HepG2 (cell line): ENCODE measurements around the gene CPNE4. TPM values are rescaled to one million over a fixed set of nuclear protein-coding genes. Genes with fewer than 3 reads are reported as not detected.
"Not testable (repeated sequence)": the region's sequence is repeated elsewhere in the genome, so short reads cannot be mapped to it uniquely, and the experiment has no call there.

Experiments used
- ATAC-seq: fragments of 200-7000 bp; cut with Tn5 transposase; 3 replicates; pipeline ENCODE4 v1.9.1; 2020; ENCODE audit warnings: mild to moderate bottlenecking, moderate library complexity
- BruUV-seq: library from RNA; stranded (reverse); fragments of 400-500 nt; replicated peaks from 2 replicates; lab custom pipeline; 2021; lab: Mats Ljungman, UMichigan
- CTCF ChIA-PET: fragments of 300-600 bp; formaldehyde crosslinking; extraction: SDS; loops from one replicate; lab custom pipeline; 2021; ENCODE audit warnings: low total read pairs, inconsistent platforms, low intra/inter-chr PET ratio; lab: Yijun Ruan, JAX
- POLR2A ChIA-PET: fragments of 350-600 bp; sonication (Branson Sonifier 250); formaldehyde crosslinking; loops from one replicate; lab custom pipeline; 2020; ENCODE audit warnings: antibody characterized with exemption, inconsistent platforms; lab: Yijun Ruan, JAX
- DNase-seq: peaks from one replicate; pipeline ENCODE4 v3.0.0-alpha.2; 2015; ENCODE audit warnings: low spot score
- FAIRE-seq: peaks from 3 replicates; lab custom pipeline; 2011; peaks lifted over from hg19 to GRCh38; lab: Jason Lieb, UNC
- H2AFZ ChIP-seq: one replicate; pipeline ENCODE4 v1.6.1; 2011; ENCODE audit warnings: low read length, inconsistent platforms
- H3K27ac ChIP-seq: fragments of 300-600 bp; 3 replicates; pipeline ENCODE4 v1.8.0; 2011; ENCODE audit warnings: mixed run types, mild to moderate bottlenecking, mixed read lengths, low read length, inconsistent platforms; ENCODE audit not compliant: insufficient read depth; ENCODE audit errors: extremely low read length
- H3K27me3 ChIP-seq, 2 experiments: fragments of 200-600 bp in 1 of 2; 2 replicates in 1 of 2; 3 replicates in 1 of 2; pipeline versions ENCODE4 v1.6.0 to v1.8.0; 2011; ENCODE audit warnings: low read length in 2 of 2, mild to moderate bottlenecking in 2 of 2, moderate library complexity in 2 of 2, inconsistent platforms in 1 of 2; ENCODE audit not compliant: insufficient read depth in 2 of 2, control insufficient read depth in 1 of 2
- H3K36me3 ChIP-seq, 2 experiments: fragments of 200-600 bp in 1 of 2; replicated peaks in 1 of 2; 2 replicates in 1 of 2; 3 replicates in 1 of 2; pipeline versions ENCODE4 v1.5.1 to v1.8.0; 2011; ENCODE audit warnings: low read length in 2 of 2, inconsistent platforms in 1 of 2; ENCODE audit not compliant: insufficient read depth in 2 of 2, control insufficient read depth in 1 of 2
- H3K4me1 ChIP-seq: 2 replicates; pipeline ENCODE4 v1.5.1; 2012; ENCODE audit warnings: low read length, inconsistent platforms; ENCODE audit not compliant: insufficient read depth
- H3K4me2 ChIP-seq: 2 replicates; pipeline ENCODE4 v1.6.0; 2011; ENCODE audit warnings: low read depth, low read length, inconsistent platforms
- H3K4me3 ChIP-seq, 3 experiments: fragments of 200-600 bp in 1 of 3; sonication (generic), shearing (Covaris generic) in 1 of 3; replicated peaks in 1 of 3; 2 replicates each; pipeline ENCODE4 v1.5.1; 2011 to 2016; ENCODE audit warnings: low read length in 3 of 3, inconsistent platforms in 2 of 3, low read depth in 2 of 3, mild to moderate bottlenecking in 2 of 3, control low read depth in 1 of 3, mixed read lengths in 1 of 3; ENCODE audit not compliant: insufficient read depth in 1 of 3
- H3K79me2 ChIP-seq: one replicate; pipeline ENCODE4 v1.6.1; 2011; ENCODE audit warnings: low read length, inconsistent platforms; ENCODE audit not compliant: insufficient read depth
- H3K9ac ChIP-seq: 2 replicates; pipeline ENCODE4 v1.6.0; 2011; ENCODE audit warnings: mild to moderate bottlenecking, low read depth, low read length, inconsistent platforms; ENCODE audit not compliant: insufficient read depth
- H3K9me3 ChIP-seq: 2 replicates; pipeline ENCODE4 v1.5.1; 2012; ENCODE audit warnings: mild to moderate bottlenecking, low read length
- H4K20me1 ChIP-seq: 2 replicates; pipeline ENCODE4 v1.6.0; 2011; ENCODE audit warnings: inconsistent platforms, mild to moderate bottlenecking, low read length, moderate library complexity; ENCODE audit not compliant: insufficient read depth
- FOXP1 ChIP-seq, 2 experiments: fragments of 450-650 bp in 1 of 2; IDR thresholded peaks; 2 replicates each; pipeline ENCODE4 v1.6.1; 2017 to 2018; ENCODE audit warnings: antibody characterized with exemption in 1 of 2
- KDM2A ChIP-seq: sonication (generic); formaldehyde crosslinking; IDR thresholded peaks from 2 replicates; pipeline ENCODE4 v1.4.0; 2020; ENCODE audit warnings: low read depth, missing genetic modification reagents, borderline replicate concordance
- KLF16 ChIP-seq, 2 experiments: sonication (generic) in 1 of 2; formaldehyde crosslinking in 1 of 2; IDR thresholded peaks; 2 replicates each; pipeline versions ENCODE4 v1.6.1 to v1.8.0; 2016 to 2023; ENCODE audit warnings: missing genetic modification reagents in 2 of 2, missing compliant biosample characterization in 1 of 2
- MZF1 ChIP-seq: sonication (generic); formaldehyde crosslinking; IDR thresholded peaks from 2 replicates; pipeline ENCODE4 v1.8.1; 2023; ENCODE audit warnings: mild to moderate bottlenecking, missing genetic modification reagents, borderline replicate concordance
- RARG ChIP-seq: sonication (generic); formaldehyde crosslinking; IDR thresholded peaks from 2 replicates; pipeline ENCODE4 v1.4.0; 2020; ENCODE audit warnings: low read depth, mild to moderate bottlenecking, missing genetic modification reagents
- SMAD9 ChIP-seq: sonication (generic); formaldehyde crosslinking; IDR thresholded peaks from 2 replicates; pipeline ENCODE4 v1.5.1; 2020; ENCODE audit warnings: mild to moderate bottlenecking, missing genetic modification reagents
- ZNF282 ChIP-seq: fragments of 450-650 bp; IDR thresholded peaks from 2 replicates; pipeline ENCODE4 v1.6.1; 2018; ENCODE audit not compliant: partially characterized antibody
- ZNF333 ChIP-seq: sonication (generic); formaldehyde crosslinking; IDR thresholded peaks from 2 replicates; pipeline ENCODE4 v1.4.0; 2020; ENCODE audit warnings: mild to moderate bottlenecking, missing genetic modification reagents, borderline replicate concordance
- ZNF549 ChIP-seq: sonication (generic); formaldehyde crosslinking; IDR thresholded peaks from 2 replicates; pipeline ENCODE4 v1.5.0; 2020; ENCODE audit warnings: missing genetic modification reagents
- ZNF747 ChIP-seq: sonication (generic); formaldehyde crosslinking; IDR thresholded peaks from 2 replicates; pipeline ENCODE4 v1.8.1; 2023; ENCODE audit warnings: missing genetic modification reagents, mild to moderate bottlenecking, borderline replicate concordance
- WGBS: methylation state at CpG from one replicate; pipeline ENCODE4 v1.1.6; 2017; ENCODE audit warnings: low lambda C conversion rate; 5-methylcytosine and 5-hydroxymethylcytosine counted together
- in situ Hi-C: cut with HindIII; loops from 2 replicates; pipeline ENCODE4 v1.10.0; 2017; ENCODE audit warnings: low pct_unique_long_range_greater_than_20kb; ENCODE audit not compliant: extremely low pct_ligation_motif_present
- intact Hi-C: fragments of 100-400 bp; cut with micrococcal nuclease; formaldehyde crosslinking; loops from one replicate; pipeline ENCODE4 v1.10.0; 2022; ENCODE audit not compliant: unreplicated experiment
- polyA plus RNA-seq, 8 experiments: library from polyadenylated mRNA; depleted of rRNA in 3 of 8; stranded (reverse) in 7 of 8; unstranded in 1 of 8; fragments of >200 nt; fragmentation: Illumina TruSeq in 4 of 8; extraction: Trizol in 4 of 8; gene quantifications; 2 replicates each; pipeline versions ENCODE4 v1.2.1 to v1.2.3, GENCODE V29; 2011 to 2016; ENCODE audit warnings: low read depth in 4 of 8, missing spikeins in 1 of 8, mixed read lengths in 1 of 8; ENCODE audit not compliant: insufficient read depth in 1 of 8
- total RNA-seq, 5 experiments: library from RNA; depleted of rRNA; stranded (reverse); fragments of >200 nt; fragmentation: Illumina TruSeq; extraction: Trizol; gene quantifications; 2 replicates each; pipeline ENCODE4 v1.2.3, GENCODE V29; 2016; ENCODE audit warnings: low read depth in 1 of 5
- TF ChIP-seq, protein P1 (sequence below): sonication (generic); formaldehyde crosslinking; IDR thresholded peaks from 2 replicates; pipeline ENCODE4 v1.8.0; 2022; ENCODE audit warnings: missing genetic modification reagents, low read depth, mild to moderate bottlenecking, borderline replicate concordance
- TF ChIP-seq, protein P2 (sequence below): sonication (generic); formaldehyde crosslinking; IDR thresholded peaks from 2 replicates; pipeline ENCODE4 v1.8.1; 2023; ENCODE audit warnings: mild to moderate bottlenecking, inconsistent platforms, moderate library complexity, missing genetic modification reagents, borderline replicate concordance

CPNE4 gene
- total and polyA plus RNA-seq, 2 of the 13 experiments (the other 11 are each of a cell fraction or from before 2014, with no cell fraction given): not detected

DNA sequence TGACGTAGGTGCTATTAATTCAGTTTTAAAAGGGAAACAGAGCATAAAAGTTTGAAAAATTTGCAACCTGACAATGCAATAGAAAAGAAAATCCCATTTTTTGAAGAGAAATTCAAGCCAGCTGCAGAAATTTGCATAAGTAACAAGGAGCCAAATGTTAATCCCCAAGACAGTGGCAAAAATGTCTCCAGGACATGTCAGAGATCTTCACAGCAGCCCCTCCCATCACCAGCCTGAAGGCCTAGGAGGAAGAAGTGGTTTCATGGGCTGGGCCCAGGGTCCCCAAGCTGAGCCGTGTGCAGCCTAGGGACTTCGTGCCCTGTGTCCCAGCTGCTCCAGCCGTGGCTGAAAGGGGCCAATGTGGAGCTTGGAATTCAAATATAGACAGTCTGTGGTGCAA lies 148.9 kb downstream of the CPNE4 start:
- POLR2A ChIA-PET, H3K9ac ChIP-seq, BruUV-seq, H3K79me2 ChIP-seq, FAIRE-seq, ATAC-seq, H3K36me3 ChIP-seq, H3K4me2 ChIP-seq, intact Hi-C loops, CTCF ChIA-PET, H2AFZ ChIP-seq, in situ Hi-C loops, H3K27me3 ChIP-seq, H3K9me3 ChIP-seq, H3K4me1 ChIP-seq, H3K4me3 ChIP-seq, H4K20me1 ChIP-seq, DNase-seq, H3K27ac ChIP-seq: not testable (repeated sequence)
- WGBS: 0% methylated on average over 1 of the region's 4 CpGs

GRCh38 chr3:131883711-131884407 lies 151.0 kb downstream of the CPNE4 start:
- intact Hi-C loops: no loop called here
- ATAC-seq: no peak
- Histone ChIP-seq H3K27me3 (no peaks in the 10 kb centered on the region), H3K27ac (no peak overlapping the region), H3K4me2 (no peak overlapping the region), H3K79me2 (no peaks in the 10 kb centered on the region), H2AFZ (no peak overlapping the region), H3K9ac (no peak overlapping the region), H3K4me3 (no peak overlapping the region), H3K36me3 (no peaks in the 10 kb centered on the region)
- FAIRE-seq: no peak
- in situ Hi-C loops: no loop called here
- BruUV-seq: no TSS peak
- 3% methylated on average over 2 of the region's 2 CpGs for WGBS
- TF ChIP-seq KDM2A (CRISPR knock-in tag) (no peak), ZNF549 (CRISPR knock-in tag) (no peak), MZF1 (CRISPR knock-in tag) (no peak), SMAD9 (CRISPR knock-in tag) (no peak), FOXP1 (IDR thresholded peaks at IDR 0.05) (no peak), FOXP1 (CRISPR knock-in tag; IDR thresholded peaks at IDR 0.05) (no peak), ZNF747 (CRISPR knock-in tag) (no peak), RARG (CRISPR knock-in tag) (no peak), ZNF282 (no peak), ZNF333 (CRISPR knock-in tag) (no peak), KLF16 (CRISPR knock-in tag; IDR thresholded peaks at IDR 0.05) (no peak)
- TF ChIP-seq, protein P1, sequence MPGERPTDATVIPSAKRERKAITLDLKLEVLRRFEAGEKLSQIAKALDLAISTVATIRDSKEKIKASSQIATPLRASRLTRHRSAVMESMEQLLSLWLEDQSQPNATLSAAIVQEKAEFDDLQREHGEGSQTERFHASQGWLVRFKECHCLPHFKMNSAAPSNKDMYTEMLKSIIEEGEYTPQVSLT (CRISPR knock-in tag): no peak
- TF ChIP-seq, protein P2, sequence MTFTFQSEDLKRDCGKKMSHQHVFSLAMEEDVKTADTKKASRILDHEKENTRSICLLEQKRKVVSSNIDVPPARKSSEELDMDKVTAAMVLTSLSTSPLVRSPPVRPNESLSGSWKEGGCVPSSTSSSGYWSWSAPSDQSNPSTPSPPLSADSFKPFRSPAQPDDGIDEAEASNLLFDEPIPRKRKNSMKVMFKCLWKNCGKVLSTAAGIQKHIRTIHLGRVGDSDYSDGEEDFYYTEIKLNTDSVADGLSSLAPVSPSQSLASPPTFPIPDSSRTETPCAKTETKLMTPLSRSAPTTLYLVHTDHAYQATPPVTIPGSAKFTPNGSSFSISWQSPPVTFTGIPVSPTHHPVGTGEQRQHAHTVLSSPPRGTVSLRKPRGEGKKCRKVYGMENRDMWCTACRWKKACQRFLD (CRISPR knock-in tag): no peak
- TF ChIP-seq, all 625 proteins: peak for 0
- DNase-seq: no peak
- Histone ChIP-seq H3K9me3 (no peaks in the 10 kb centered on the region), H3K4me1 (no peaks in the 10 kb centered on the region), H4K20me1 (no peaks in the 10 kb centered on the region)
- ChIA-PET CTCF (no interaction called here), POLR2A (no interaction called here)
